Measurements from ENCODE around the gene SLC7A7.

The SLC7A7 gene

DNA sequence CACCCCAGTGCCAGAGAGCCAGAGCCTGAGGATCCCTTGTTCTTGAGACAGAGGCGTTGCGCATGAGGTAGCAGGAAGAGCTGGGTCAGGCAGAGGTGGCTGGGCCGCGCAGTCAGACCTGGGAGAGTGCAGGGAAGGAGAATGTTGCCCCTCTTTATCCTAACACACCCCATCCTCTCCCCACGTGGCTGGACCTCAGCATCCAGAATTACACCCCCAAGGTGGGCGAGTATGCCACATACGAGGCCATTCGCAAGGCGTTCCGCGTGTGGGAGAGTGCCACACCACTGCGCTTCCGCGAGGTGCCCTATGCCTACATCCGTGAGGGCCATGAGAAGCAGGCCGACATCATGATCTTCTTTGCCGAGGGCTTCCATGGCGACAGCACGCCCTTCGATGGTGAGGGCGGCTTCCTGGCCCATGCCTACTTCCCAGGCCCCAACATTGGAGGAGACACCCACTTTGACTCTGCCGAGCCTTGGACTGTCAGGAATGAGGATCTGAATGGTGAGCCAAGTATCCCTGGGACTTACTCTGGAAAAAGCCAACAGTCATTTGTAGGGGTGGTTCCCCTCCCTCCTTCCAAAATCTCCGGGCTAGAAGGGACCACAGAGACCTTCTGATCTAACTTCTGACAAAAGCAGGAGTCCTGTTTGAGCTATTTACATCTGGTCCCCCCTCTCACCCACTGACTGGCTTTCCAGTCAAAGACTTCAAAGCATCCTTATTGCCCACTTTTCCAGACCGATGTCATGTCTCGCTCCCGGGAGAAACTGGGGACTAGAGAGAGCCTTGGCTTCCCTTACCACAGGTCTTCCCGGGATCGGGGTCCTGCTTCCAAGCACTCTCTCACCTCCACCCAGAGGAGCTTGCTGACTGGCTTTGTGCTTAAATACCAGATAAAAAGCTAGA is 27.2 kb upstream of the SLC7A7 start:
- H3K4me1 ChIP-seq (ENCODE audit: insufficient read depth, low read length) = peaks cover 15% of the 10 kb centered on the region
- H3K4me3 ChIP-seq (ENCODE audit: low read length) = no peak overlapping the region
- WGBS = 93% methylated on average over 28 of the region's 28 CpGs
- no peak overlapping the region for H3K27ac ChIP-seq (ENCODE audit: low read depth, low read length)
- peaks cover 5% of the 10 kb centered on the region; the same call in 1 of the 2 replicates for H3K27me3 ChIP-seq (ENCODE audit: insufficient read depth, low read length)
- H3K36me3 ChIP-seq (ENCODE audit: insufficient read depth, low read length) = peaks cover 53% of the 10 kb centered on the region
- H3K9ac ChIP-seq (ENCODE audit: low read depth, low read length) = no peak overlapping the region
- H3K9me3 ChIP-seq (ENCODE audit: insufficient read depth, low read depth, low read length) = no peaks in the 10 kb centered on the region

- 93% methylated on average over 8 of the region's 8 CpGs for WGBS
- H3K27ac ChIP-seq (ENCODE audit: low read depth, low read length) = no peak overlapping the region
- H3K9me3 ChIP-seq (ENCODE audit: insufficient read depth, low read depth, low read length) = no peaks in the 10 kb centered on the region
- peaks cover 15% of the 10 kb centered on the region for H3K4me1 ChIP-seq (ENCODE audit: insufficient read depth, low read length)
- H3K36me3 ChIP-seq (ENCODE audit: insufficient read depth, low read length) = peaks cover 53% of the 10 kb centered on the region
- no peak overlapping the region for H3K4me3 ChIP-seq (ENCODE audit: low read length)
- H3K27me3 ChIP-seq (ENCODE audit: insufficient read depth, low read length) = peaks cover 12% of the 10 kb centered on the region
- no peak overlapping the region for H3K9ac ChIP-seq (ENCODE audit: low read depth, low read length)
These were observed 26.5 kb upstream of the SLC7A7 start for GRCh38 chr14:22841769-22842168.

DNA sequence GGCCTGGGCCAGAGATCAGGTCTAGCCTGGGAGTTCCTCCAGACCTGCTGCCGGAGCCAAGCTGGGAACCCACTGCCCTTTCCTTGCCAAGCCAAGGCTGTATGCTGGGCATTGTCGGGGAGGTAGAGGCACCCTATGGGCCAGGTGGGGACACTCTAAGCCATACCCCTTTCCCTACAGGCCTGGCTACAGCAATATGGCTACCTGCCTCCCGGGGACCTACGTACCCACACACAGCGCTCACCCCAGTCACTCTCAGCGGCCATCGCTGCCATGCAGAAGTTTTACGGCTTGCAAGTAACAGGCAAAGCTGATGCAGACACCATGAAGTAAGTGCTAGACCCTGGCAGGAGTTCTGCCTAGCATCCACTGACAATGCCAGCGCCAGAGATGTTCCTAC is 26.1 kb upstream of the SLC7A7 start:
- Histone ChIP-seq H3K27ac (ENCODE audit: low read depth, low read length) (no peak overlapping the region), H3K4me3 (ENCODE audit: low read length) (no peak overlapping the region), H3K9me3 (ENCODE audit: insufficient read depth, low read depth, low read length) (no peaks in the 10 kb centered on the region), H3K9ac (ENCODE audit: low read depth, low read length) (no peak overlapping the region), H3K4me1 (ENCODE audit: insufficient read depth, low read length) (peaks cover 15% of the 10 kb centered on the region), H3K36me3 (ENCODE audit: insufficient read depth, low read length) (peaks cover 50% of the 10 kb centered on the region), H3K27me3 (ENCODE audit: insufficient read depth, low read length) (peaks cover 15% of the 10 kb centered on the region)
- 95% methylated on average over 9 of the region's 9 CpGs for WGBS

DNA sequence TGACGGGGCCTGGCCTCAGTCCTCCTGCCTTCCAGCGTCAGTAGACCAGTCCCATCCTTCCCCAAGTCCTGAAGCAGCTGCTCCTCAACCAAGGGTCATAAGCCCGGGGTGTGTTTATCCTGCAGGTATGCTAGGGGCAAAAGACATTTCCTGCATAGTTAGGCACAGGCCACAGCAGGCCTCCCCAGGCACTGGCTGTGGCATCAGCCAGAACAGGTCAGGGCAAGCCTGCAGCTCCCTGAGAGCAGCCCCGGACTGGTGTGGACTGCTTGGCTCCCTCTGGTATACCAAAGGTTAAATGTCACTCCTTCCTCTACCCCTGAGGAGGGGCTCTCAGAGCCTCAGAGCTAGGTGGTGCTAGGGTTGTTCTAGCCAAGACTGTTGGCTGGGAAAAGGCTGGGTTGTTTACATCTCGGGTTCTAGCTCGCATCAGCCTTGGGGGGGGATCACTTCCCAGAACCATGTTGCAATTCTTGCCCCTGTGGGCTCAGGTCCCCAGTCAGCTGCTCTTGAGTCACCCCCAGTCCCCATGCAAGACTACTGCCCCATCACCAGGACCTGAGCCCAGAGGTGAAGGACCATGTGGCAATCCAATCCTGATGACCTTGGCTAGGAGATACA is 24.0 kb upstream of the SLC7A7 start:
- Histone ChIP-seq H3K9me3 (ENCODE audit: insufficient read depth, low read depth, low read length) (no peaks in the 10 kb centered on the region), H3K4me3 (ENCODE audit: low read length) (no peak overlapping the region), H3K4me1 (ENCODE audit: insufficient read depth, low read length) (peaks cover 23% of the 10 kb centered on the region), H3K36me3 (ENCODE audit: insufficient read depth, low read length) (peaks cover 46% of the 10 kb centered on the region), H3K27ac (ENCODE audit: low read depth, low read length) (no peak overlapping the region), H3K27me3 (ENCODE audit: insufficient read depth, low read length) (peaks cover 15% of the 10 kb centered on the region), H3K9ac (ENCODE audit: low read depth, low read length) (0 out of 2 replicates have a peak overlapping the region, but pooled peaks have one; percentile 5)
- WGBS = 79% methylated on average over 6 of the region's 6 CpGs

GRCh38 chr14:22838631-22839041 is 23.4 kb upstream of the SLC7A7 start:
- WGBS = 65% methylated on average over 5 of the region's 6 CpGs
- Histone ChIP-seq H3K4me3 (ENCODE audit: low read length) (peak overlapping the region; percentile 79; the same call in 1 of the 2 replicates), H3K36me3 (ENCODE audit: insufficient read depth, low read length) (peaks cover 47% of the 10 kb centered on the region), H3K9me3 (ENCODE audit: insufficient read depth, low read depth, low read length) (no peaks in the 10 kb centered on the region), H3K4me1 (ENCODE audit: insufficient read depth, low read length) (peaks cover 23% of the 10 kb centered on the region), H3K9ac (ENCODE audit: low read depth, low read length) (no peak overlapping the region), H3K27me3 (ENCODE audit: insufficient read depth, low read length) (peaks cover 15% of the 10 kb centered on the region), H3K27ac (ENCODE audit: low read depth, low read length) (no peak overlapping the region)

DNA sequence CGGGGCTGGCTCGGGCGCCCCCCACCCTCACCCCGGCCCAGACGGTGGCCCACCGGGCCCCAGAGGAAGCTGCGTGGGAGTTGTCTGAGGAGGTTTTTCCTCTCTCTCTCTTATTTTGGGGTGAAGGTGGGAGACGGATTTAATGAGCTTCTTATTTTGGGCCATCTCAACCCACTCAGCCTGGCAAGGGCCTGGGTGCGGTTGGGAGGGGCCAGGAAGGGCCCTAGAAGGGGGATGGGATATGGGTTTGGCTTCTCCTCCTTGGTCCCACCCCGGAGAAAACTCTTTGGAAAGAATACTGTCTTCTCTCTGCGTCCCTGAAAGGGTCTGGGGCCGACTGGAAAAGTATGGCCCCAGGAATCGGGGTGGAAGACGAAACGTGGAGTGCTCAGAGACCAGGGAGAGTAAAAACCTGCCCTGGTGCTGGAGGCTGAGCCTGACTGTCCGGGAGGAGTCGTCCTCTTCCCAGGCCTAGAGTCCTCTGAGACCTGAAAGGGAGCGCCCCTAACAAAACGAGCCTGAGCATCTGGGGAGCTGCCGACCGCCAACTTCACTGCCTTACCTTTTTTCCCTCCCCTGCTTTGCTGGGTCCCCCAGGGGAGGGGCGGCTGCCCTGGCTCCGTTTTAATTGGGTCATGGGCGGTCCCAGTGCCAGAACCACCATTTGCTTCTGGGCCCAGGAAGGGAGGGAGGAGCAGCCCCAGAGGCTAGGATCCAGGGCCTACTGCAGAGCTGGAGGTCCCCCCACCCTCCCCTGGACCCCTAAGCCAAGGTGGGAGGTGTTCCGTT is 22.7 kb upstream of the SLC7A7 start:
- WGBS = 28% methylated on average over 19 of the region's 25 CpGs
- Histone ChIP-seq H3K9me3 (ENCODE audit: insufficient read depth, low read depth, low read length) (no peaks in the 10 kb centered on the region), H3K27ac (ENCODE audit: low read depth, low read length) (peak overlapping the region; percentile 40; the same call in 1 of the 2 replicates), H3K36me3 (ENCODE audit: insufficient read depth, low read length) (peaks cover 47% of the 10 kb centered on the region), H3K4me1 (ENCODE audit: insufficient read depth, low read length) (peaks cover 23% of the 10 kb centered on the region), H3K27me3 (ENCODE audit: insufficient read depth, low read length) (peaks cover 15% of the 10 kb centered on the region), H3K4me3 (ENCODE audit: low read length) (peak overlapping the region; percentile 79), H3K9ac (ENCODE audit: low read depth, low read length) (peak overlapping the region; percentile 87)

- peak overlapping the region; percentile 68; the same call in 1 of the 2 replicates for H3K27ac ChIP-seq (ENCODE audit: low read depth, low read length)
- WGBS = under 1% methylated on average over 54 of the region's 57 CpGs
- peaks cover 41% of the 10 kb centered on the region for H3K36me3 ChIP-seq (ENCODE audit: insufficient read depth, low read length)
- no peaks in the 10 kb centered on the region for H3K9me3 ChIP-seq (ENCODE audit: insufficient read depth, low read depth, low read length)
- H3K27me3 ChIP-seq (ENCODE audit: insufficient read depth, low read length) = peaks cover 15% of the 10 kb centered on the region
- H3K4me1 ChIP-seq (ENCODE audit: insufficient read depth, low read length) = peaks cover 23% of the 10 kb centered on the region
- peak overlapping the region; percentile 87 for H3K9ac ChIP-seq (ENCODE audit: low read depth, low read length)
- peak overlapping the region; percentile 79 for H3K4me3 ChIP-seq (ENCODE audit: low read length)
These were observed 22.0 kb upstream of the SLC7A7 start for GRCh38 chr14:22837114-22837749.

GRCh38 chr14:22836301-22837113 is 21.3 kb upstream of the SLC7A7 start, which contains the start of gene MMP14:
MMP14 (plus strand) TSS chr14:22836585; CDS start chr14:22836818, 233 bp downstream.
- H3K27me3 ChIP-seq (ENCODE audit: insufficient read depth, low read length) = peaks cover 15% of the 10 kb centered on the region
- peak within 1 kb of the TSS; percentile 68; the same call in 1 of the 2 replicates for H3K27ac ChIP-seq (ENCODE audit: low read depth, low read length)
- WGBS = under 1% methylated on average over 45 of the region's 46 CpGs
- peak within 1 kb of the TSS; percentile 79 for H3K4me3 ChIP-seq (ENCODE audit: low read length)
- H3K9ac ChIP-seq (ENCODE audit: low read depth, low read length) = peak within 1 kb of the TSS; percentile 87
- H3K36me3 ChIP-seq (ENCODE audit: insufficient read depth, low read length) = peaks cover 37% of the 10 kb centered on the region
- H3K4me1 ChIP-seq (ENCODE audit: insufficient read depth, low read length) = peaks cover 23% of the 10 kb centered on the region
- no peaks in the 10 kb centered on the region for H3K9me3 ChIP-seq (ENCODE audit: insufficient read depth, low read depth, low read length)

GRCh38 chr14:22835505-22835904 is 20.3 kb upstream of the SLC7A7 start:
- Histone ChIP-seq H3K27me3 (ENCODE audit: insufficient read depth, low read length) (peaks cover 15% of the 10 kb centered on the region), H3K4me3 (ENCODE audit: low read length) (no peak overlapping the region), H3K4me1 (ENCODE audit: insufficient read depth, low read length) (peaks cover 26% of the 10 kb centered on the region), H3K9me3 (ENCODE audit: insufficient read depth, low read depth, low read length) (no peaks in the 10 kb centered on the region), H3K27ac (ENCODE audit: low read depth, low read length) (no peak overlapping the region), H3K36me3 (ENCODE audit: insufficient read depth, low read length) (peaks cover 36% of the 10 kb centered on the region), H3K9ac (ENCODE audit: low read depth, low read length) (no peak overlapping the region)
- 87% methylated on average over 3 of the region's 3 CpGs for WGBS
